GM19239 (cell line): ENCODE results near the gene APOBEC3G.
"Not testable (repeated sequence)": the region's sequence is repeated elsewhere in the genome, so short reads cannot be mapped to it uniquely, and the experiment has no call there.

Experiments used
- DNase-seq: peaks from one replicate; pipeline ENCODE4 v3.0.0; 2011; ENCODE audit warnings: low spot score; ENCODE audit not compliant: insufficient read length
- FAIRE-seq: peaks from 2 replicates; lab custom pipeline; 2011; peaks lifted over from hg19 to GRCh38; lab: Jason Lieb, UNC

The APOBEC3G gene

GRCh38 chr22:39077026-39077840, at the start of gene APOBEC3G:
Gene APOBEC3G (plus strand): TSS chr22:39077275. CDS start chr22:39077362, 87 bp downstream.
- DNase-seq: not testable (repeated sequence)
- FAIRE-seq: peak; percentile 91

GRCh38 chr22:39027717-39028116, 49.4 kb upstream of the APOBEC3G start:
- FAIRE-seq (no peak), DNase-seq (no peak)

GRCh38 chr22:39028281-39028680, 48.8 kb upstream of the APOBEC3G start:
- no peak for FAIRE-seq
- no peak for DNase-seq

GRCh38 chr22:39029227-39029626, 47.8 kb upstream of the APOBEC3G start:
- DNase-seq (no peak), FAIRE-seq (no peak)

GRCh38 chr22:39030705-39031104, 46.4 kb upstream of the APOBEC3G start:
- FAIRE-seq (no peak), DNase-seq (no peak)

- not testable (repeated sequence) for FAIRE-seq, DNase-seq
These were observed 45.4 kb upstream of the APOBEC3G start for GRCh38 chr22:39031434-39032295.

GRCh38 chr22:39037071-39037470, 40.0 kb upstream of the APOBEC3G start:
- DNase-seq, FAIRE-seq: not testable (repeated sequence)

- no peak for DNase-seq
- FAIRE-seq: peak; percentile 14
These were observed 37.6 kb upstream of the APOBEC3G start for GRCh38 chr22:39039306-39040126.

- FAIRE-seq, DNase-seq: not testable (repeated sequence)
These were observed 36.9 kb upstream of the APOBEC3G start for GRCh38 chr22:39040155-39040537.

GRCh38 chr22:39040538-39041296, 36.4 kb upstream of the APOBEC3G start, which contains the start of gene APOBEC3F:
Gene APOBEC3F (plus strand): TSS chr22:39040864. CDS start chr22:39040961, 97 bp downstream.
- not testable (repeated sequence) for DNase-seq
- FAIRE-seq: peak; percentile 95

GRCh38 chr22:39041908-39042307, 35.2 kb upstream of the APOBEC3G start:
- DNase-seq: no peak
- no peak for FAIRE-seq

- not testable (repeated sequence) for FAIRE-seq, DNase-seq
These were observed 34.0 kb upstream of the APOBEC3G start for GRCh38 chr22:39043063-39043462.

- peak; percentile 47 for FAIRE-seq
- DNase-seq: not testable (repeated sequence)
These were observed 31.9 kb upstream of the APOBEC3G start for GRCh38 chr22:39045136-39045535.

GRCh38 chr22:39049486-39049885, 27.6 kb upstream of the APOBEC3G start:
- not testable (repeated sequence) for FAIRE-seq

GRCh38 chr22:39051844-39052495, 25.1 kb upstream of the APOBEC3G start:
- not testable (repeated sequence) for FAIRE-seq, DNase-seq

More at GRCh38 chr22:39049486-39049885, 27.6 kb upstream of the APOBEC3G start:
- DNase-seq: not testable (repeated sequence)

GRCh38 chr22:39055658-39056057, 21.4 kb upstream of the APOBEC3G start:
- FAIRE-seq (no peak), DNase-seq (no peak)

GRCh38 chr22:39061290-39061689, 15.8 kb upstream of the APOBEC3G start:
- FAIRE-seq: peak; percentile 8
- DNase-seq: not testable (repeated sequence)

- not testable (repeated sequence) for DNase-seq, FAIRE-seq
These were observed 15.1 kb upstream of the APOBEC3G start for GRCh38 chr22:39061951-39062350.
